Tibial nerve (tissue), 4 donors: ENCODE measurements around the gene SCAF11. TPM values are rescaled to one million over a fixed set of nuclear protein-coding genes. Genes with fewer than 3 reads are reported as not detected.

Source experiments
- DNase-seq, 2 donors: peaks; one replicate each; pipeline ENCODE4 v3.0.0-alpha.2; 2019; ENCODE audit warnings: low spot score in 2 of 2
- H3K27ac ChIP-seq, 4 donors: fragments of 200-600 bp; sonication (generic) in 3 of 4; one replicate each; pipeline ENCODE4 v1.5.1; 2017 to 2019; ENCODE audit warnings: mild to moderate bottlenecking in 1 of 4
- H3K27me3 ChIP-seq, 2 donors: fragments of 200-600 bp; sonication (generic) in 1 of 2; one replicate each; pipeline versions ENCODE4 v1.5.1 to v1.6.0; 2017 to 2019
- H3K36me3 ChIP-seq, 3 donors: fragments of 200-600 bp; sonication (generic); one replicate each; pipeline ENCODE4 v1.5.1; 2018 to 2019
- H3K4me1 ChIP-seq, 4 donors: fragments of 200-600 bp; sonication (generic) in 3 of 4; one replicate each; pipeline ENCODE4 v1.5.1; 2017 to 2019
- H3K4me3 ChIP-seq, 4 donors: fragments of 200-600 bp; sonication (generic) in 3 of 4; one replicate each; pipeline ENCODE4 v1.5.1; 2017 to 2019; ENCODE audit warnings: mild to moderate bottlenecking in 1 of 4, moderate library complexity in 1 of 4
- H3K9me3 ChIP-seq, 4 donors: fragments of 200-600 bp; sonication (generic) in 3 of 4; one replicate each; pipeline ENCODE4 v1.5.1; 2017 to 2019
- EP300 ChIP-seq, 2 donors: sonication (generic); formaldehyde crosslinking; IDR thresholded peaks; one replicate each; pipeline ENCODE4 v1.6.1; 2017; ENCODE audit warnings: antibody characterized with exemption in 2 of 2, mild to moderate bottlenecking in 1 of 2
- POLR2A ChIP-seq, 2 donors: fragments of 450-650 bp; IDR thresholded peaks; one replicate each; pipeline ENCODE4 v1.6.1; 2017; ENCODE audit warnings: antibody characterized with exemption in 2 of 2, mild to moderate bottlenecking in 2 of 2, moderate library complexity in 2 of 2
- WGBS, 2 donors: methylation state at CpG; one replicate each; pipeline ENCODE4 v1.1.5; 2018; 5-methylcytosine and 5-hydroxymethylcytosine counted together
- total RNA-seq, 4 donors: library from RNA; depleted of rRNA; stranded (reverse); fragments of >200 nt; gene quantifications; one replicate each; pipeline ENCODE4 v1.1.0, GENCODE V29; 2016
- TF ChIP-seq, protein P1 (sequence below), 5 experiments: fragments of 200-600 bp in 3 of 5; fragments of 450-650 bp in 2 of 5; sonication (generic) in 3 of 5; IDR thresholded peaks; one replicate each; pipeline ENCODE4 v1.5.1; 2016 to 2019; ENCODE audit warnings: antibody characterized with exemption in 5 of 5, mild to moderate bottlenecking in 3 of 5, moderate library complexity in 2 of 5

The SCAF11 gene
- total RNA-seq, 4 donors from 2014 or later: 114 to 169 (median 144) TPM

GRCh38 chr12:45918818-45919217 lies 71.6 kb downstream of the SCAF11 start:
- Histone ChIP-seq H3K27ac (no peak overlapping the region), H3K4me1 (no peaks in the 10 kb centered on the region), H3K36me3 (peaks cover 0 to 59% (median 2%) of the 10 kb centered on the region in 3 donors), H3K9me3 (no peaks in the 10 kb centered on the region), H3K27me3 (no peaks in the 10 kb centered on the region), H3K4me3 (no peak overlapping the region)
- 81 to 84% methylated on average over 3 of the region's 3 CpGs for WGBS, 2 donors
- DNase-seq: no peak
- no peak for TF ChIP-seq POLR2A (IDR thresholded peaks at IDR 0.05)
- no peak for TF ChIP-seq EP300 (IDR thresholded peaks at IDR 0.05)

DNA sequence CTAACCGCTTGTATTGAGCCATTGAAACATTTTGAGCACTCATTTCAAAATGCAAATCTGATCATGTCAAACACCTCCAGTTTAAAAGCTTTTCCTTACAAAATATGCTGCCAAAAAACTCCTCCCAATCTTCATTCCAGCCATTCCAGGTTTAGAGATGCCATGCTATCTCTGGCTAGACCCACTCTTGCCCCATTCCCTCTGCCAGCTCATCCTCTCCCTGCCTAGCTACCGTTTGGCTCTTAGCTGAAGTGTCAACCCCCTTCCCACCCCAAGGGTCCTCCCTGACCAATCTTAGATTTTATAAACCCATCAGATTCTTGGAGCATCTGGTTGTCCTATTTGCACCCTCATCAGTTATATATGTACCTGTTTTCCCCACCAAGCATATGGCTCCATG lies 75.0 kb downstream of the SCAF11 start:
- DNase-seq: no peak
- H3K4me1 ChIP-seq: no peaks in the 10 kb centered on the region
- TF ChIP-seq EP300 (IDR thresholded peaks at IDR 0.05): no peak
- TF ChIP-seq POLR2A (IDR thresholded peaks at IDR 0.05): no peak
- TF ChIP-seq, protein P1, sequence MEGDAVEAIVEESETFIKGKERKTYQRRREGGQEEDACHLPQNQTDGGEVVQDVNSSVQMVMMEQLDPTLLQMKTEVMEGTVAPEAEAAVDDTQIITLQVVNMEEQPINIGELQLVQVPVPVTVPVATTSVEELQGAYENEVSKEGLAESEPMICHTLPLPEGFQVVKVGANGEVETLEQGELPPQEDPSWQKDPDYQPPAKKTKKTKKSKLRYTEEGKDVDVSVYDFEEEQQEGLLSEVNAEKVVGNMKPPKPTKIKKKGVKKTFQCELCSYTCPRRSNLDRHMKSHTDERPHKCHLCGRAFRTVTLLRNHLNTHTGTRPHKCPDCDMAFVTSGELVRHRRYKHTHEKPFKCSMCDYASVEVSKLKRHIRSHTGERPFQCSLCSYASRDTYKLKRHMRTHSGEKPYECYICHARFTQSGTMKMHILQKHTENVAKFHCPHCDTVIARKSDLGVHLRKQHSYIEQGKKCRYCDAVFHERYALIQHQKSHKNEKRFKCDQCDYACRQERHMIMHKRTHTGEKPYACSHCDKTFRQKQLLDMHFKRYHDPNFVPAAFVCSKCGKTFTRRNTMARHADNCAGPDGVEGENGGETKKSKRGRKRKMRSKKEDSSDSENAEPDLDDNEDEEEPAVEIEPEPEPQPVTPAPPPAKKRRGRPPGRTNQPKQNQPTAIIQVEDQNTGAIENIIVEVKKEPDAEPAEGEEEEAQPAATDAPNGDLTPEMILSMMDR (IDR thresholded peaks at IDR 0.05): no peak
- H3K27me3 ChIP-seq: no peaks in the 10 kb centered on the region
- H3K27ac ChIP-seq: no peak overlapping the region
- 87 to 88% methylated on average over 2 of the region's 2 CpGs for WGBS, 2 donors
- H3K9me3 ChIP-seq: no peaks in the 10 kb centered on the region
- H3K4me3 ChIP-seq: no peak overlapping the region
- H3K36me3 ChIP-seq: peaks cover 0 to 26% (median 2%) of the 10 kb centered on the region in 3 donors

GRCh38 chr12:45914090-45914489 lies 76.3 kb downstream of the SCAF11 start:
- TF ChIP-seq EP300 (IDR thresholded peaks at IDR 0.05): no peak
- TF ChIP-seq, protein P1 (IDR thresholded peaks at IDR 0.05): no peak
- no peak for TF ChIP-seq POLR2A (IDR thresholded peaks at IDR 0.05)
- Histone ChIP-seq H3K4me3 (no peak overlapping the region), H3K36me3 (peaks cover 0 to 19% (median 2%) of the 10 kb centered on the region in 3 donors), H3K4me1 (no peaks in the 10 kb centered on the region), H3K9me3 (no peaks in the 10 kb centered on the region), H3K27me3 (no peaks in the 10 kb centered on the region), H3K27ac (no peak overlapping the region)
- WGBS, 2 donors: 20 to 25% methylated on average over 1 of the region's 1 CpG
- no peak for DNase-seq

- no peaks in the 10 kb centered on the region for H3K4me1 ChIP-seq
- WGBS, 2 donors: 53 to 69% methylated on average over 2 of the region's 2 CpGs
These were observed 76.7 kb downstream of the SCAF11 start for GRCh38 chr12:45913631-45914030.

GRCh38 chr12:45912774-45913173 lies 77.6 kb downstream of the SCAF11 start:
- 57 to 61% methylated on average over 3 of the region's 3 CpGs for WGBS, 2 donors
- no peak for DNase-seq
- no peak for TF ChIP-seq POLR2A (IDR thresholded peaks at IDR 0.05)
- TF ChIP-seq, protein P1 (IDR thresholded peaks at IDR 0.05): no peak
- TF ChIP-seq EP300 (IDR thresholded peaks at IDR 0.05): no peak
- Histone ChIP-seq H3K9me3 (no peaks in the 10 kb centered on the region), H3K4me3 (no peak overlapping the region), H3K27me3 (no peaks in the 10 kb centered on the region), H3K27ac (no peak overlapping the region), H3K4me1 (no peaks in the 10 kb centered on the region), H3K36me3 (peaks cover 0 to 12% (median 0%) of the 10 kb centered on the region in 3 donors)

More at GRCh38 chr12:45913631-45914030, 76.7 kb downstream of the SCAF11 start:
- DNase-seq: no peak
- Histone ChIP-seq H3K4me3 (no peak overlapping the region), H3K27me3 (no peaks in the 10 kb centered on the region), H3K27ac (no peak overlapping the region), H3K9me3 (no peaks in the 10 kb centered on the region), H3K36me3 (peaks cover 0 to 15% (median under 1%) of the 10 kb centered on the region in 3 donors)
- TF ChIP-seq EP300 (IDR thresholded peaks at IDR 0.05) (no peak), POLR2A (IDR thresholded peaks at IDR 0.05) (no peak)
- TF ChIP-seq, protein P1 (IDR thresholded peaks at IDR 0.05): no peak
